GM21619 (cell line): ENCODE data around the gene ANKS1B.
"Not testable (repeated sequence)": the region's sequence is repeated elsewhere in the genome, so short reads cannot be mapped to it uniquely, and the experiment has no call there.

ENCODE experiments used
- ATAC-seq: cut with Tn5 transposase; IDR thresholded peaks from one replicate; pipeline ENCODE4 v1.9.1; 2021; ENCODE audit not compliant: unreplicated experiment

The ANKS1B gene

DNA sequence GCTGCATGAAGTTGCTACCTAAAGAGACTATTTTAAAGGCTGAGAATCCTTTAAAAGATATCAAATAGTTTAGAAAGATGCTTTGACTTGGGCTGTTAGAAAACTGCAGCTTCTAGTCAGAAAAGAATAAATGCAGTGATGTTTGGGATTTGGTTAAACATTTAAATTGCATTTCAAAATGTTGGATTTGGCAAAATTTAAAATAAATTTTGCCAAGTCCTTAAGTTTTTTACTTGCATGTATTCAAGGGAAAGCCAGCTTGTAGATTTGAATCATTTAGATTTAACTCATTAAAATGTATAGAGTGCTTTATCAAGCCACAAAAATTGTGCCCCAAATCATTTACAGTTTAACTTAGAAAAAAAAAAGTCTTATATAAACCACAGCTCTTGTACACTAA is 109.7 kb downstream of the ANKS1B start:
- no peak for ATAC-seq

DNA sequence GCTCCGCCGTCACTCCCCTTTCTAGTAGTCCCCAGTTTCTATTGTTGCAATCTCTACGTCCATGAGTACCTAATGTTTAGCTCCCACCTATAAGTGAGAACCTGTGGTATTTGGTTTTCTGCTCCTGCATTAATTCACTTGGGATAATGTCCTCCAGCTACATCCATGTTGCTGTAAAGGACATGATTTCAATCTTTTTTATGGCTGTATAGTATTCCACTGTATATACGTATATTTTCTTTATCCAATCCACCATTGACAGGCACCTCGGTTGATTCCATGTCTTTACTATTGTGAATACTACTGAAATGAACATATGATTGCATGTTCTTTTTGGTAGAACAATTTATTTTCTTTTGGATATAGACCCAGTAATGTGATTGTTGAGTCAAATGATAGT is 114.7 kb downstream of the ANKS1B start:
- no peak for ATAC-seq

DNA sequence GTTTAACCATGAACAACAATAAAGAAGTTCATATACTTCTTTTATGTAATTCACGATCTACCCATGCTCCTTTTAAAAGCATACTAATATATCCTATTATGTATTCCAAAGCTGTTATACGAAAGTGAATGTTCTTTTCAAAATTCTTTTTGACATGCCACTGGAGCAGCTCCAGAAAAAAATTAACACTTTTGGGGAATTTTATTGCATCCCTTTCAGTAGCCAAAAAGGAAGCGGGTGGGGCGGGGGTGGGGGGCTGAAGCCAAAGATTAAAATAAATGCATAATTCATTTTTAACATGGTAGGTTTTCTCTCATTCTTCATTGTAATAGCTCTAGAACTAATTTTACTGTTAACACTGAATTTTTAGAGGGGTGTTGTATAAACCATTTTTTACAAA is 123.0 kb downstream of the ANKS1B start:
- ATAC-seq, result no peak

DNA sequence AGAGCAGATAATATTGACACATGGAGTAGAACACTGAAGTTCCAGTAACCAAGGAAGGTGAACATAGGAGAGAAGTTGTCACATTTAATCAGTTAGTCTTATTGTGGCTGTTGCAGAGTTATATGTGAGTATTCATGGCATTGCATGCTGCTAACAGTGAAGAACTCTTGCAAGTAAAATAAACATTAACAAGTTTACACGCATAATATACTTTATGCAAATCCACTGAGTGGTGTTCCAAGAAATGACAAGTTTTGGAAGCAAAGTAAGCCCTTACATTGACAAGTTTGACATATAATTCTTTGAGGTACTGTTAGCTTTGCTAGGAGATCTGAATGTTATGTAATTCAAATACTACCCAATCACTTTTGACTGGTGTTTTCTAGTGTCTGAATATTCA is 125.6 kb downstream of the ANKS1B start:
- ATAC-seq, result no peak

DNA sequence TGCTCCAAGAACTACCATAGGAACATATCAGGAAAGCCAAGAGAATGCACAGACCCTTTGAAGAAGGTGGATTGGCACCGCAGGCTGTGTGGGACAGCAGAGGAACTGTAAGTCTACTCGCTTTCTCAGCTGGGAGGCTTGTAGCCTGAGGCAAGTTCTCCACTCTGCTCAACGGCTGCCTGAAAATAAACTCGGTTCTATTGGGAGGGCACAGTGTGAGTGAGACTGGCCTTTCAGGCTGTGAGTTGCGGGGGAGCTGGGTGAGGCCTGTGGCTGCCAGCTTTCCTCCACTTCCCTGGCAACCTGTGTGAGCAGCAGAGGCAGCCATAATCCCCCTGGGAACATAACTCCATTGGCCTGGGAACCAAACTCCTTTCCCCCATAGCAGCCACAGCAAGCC is 132.1 kb downstream of the ANKS1B start:
- no peak for ATAC-seq

DNA sequence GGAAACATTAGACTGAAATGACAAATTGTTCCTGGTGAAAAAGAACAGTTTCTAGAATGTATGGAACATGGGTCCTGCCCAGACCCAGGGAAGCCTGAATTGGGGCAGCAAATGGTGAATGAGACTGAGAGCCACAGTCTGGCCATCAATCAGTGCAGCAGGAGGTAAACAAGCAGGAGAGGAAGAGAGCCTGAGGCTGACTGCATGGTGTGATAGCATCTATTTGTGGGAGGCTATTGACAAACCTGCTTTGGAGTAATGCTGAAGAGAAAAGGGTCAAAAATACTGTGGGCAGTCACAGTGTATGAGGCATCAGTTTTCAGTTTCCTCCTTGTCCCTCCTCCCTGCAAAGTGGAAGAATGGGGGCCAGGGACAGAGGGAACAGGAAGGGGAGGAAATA is 136.8 kb downstream of the ANKS1B start:
- ATAC-seq, result no peak

DNA sequence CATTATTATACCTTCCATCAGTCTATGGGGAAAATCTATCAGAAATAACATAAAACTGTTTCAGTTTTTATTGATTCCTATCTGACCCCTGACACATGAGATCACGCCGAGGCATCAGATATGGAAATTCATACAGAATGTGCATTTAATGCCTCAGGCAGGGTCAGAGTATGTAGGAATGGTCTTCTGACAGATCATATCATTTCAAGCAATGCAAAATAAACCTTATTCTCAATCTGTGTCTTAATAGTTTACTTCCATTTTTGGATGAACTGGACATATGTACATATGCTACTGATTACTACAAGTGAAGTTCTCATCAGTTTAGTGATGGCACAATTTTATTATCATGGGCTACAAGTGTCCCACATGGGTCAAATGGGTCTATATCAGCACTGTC is 150.0 kb downstream of the ANKS1B start:
- ATAC-seq, result no peak

DNA sequence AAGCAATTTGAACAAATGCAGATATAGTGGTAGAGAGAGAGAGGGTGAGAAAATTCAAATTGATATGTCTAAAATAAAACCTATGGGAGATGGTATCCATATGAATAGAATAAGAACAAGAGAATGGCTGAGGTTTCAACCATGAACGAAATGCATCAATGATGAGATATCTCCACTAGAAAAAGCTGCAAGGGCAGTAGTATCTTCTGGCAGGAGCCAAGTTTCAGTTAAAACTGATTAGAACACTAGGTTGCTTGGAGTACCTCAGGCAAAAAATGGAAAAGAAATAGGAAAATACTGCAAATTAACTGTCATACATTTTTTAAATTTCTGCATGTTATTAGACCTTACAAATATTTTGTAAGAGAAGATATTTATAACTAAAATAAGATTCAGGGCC is 151.3 kb downstream of the ANKS1B start:
- no peak for ATAC-seq

DNA sequence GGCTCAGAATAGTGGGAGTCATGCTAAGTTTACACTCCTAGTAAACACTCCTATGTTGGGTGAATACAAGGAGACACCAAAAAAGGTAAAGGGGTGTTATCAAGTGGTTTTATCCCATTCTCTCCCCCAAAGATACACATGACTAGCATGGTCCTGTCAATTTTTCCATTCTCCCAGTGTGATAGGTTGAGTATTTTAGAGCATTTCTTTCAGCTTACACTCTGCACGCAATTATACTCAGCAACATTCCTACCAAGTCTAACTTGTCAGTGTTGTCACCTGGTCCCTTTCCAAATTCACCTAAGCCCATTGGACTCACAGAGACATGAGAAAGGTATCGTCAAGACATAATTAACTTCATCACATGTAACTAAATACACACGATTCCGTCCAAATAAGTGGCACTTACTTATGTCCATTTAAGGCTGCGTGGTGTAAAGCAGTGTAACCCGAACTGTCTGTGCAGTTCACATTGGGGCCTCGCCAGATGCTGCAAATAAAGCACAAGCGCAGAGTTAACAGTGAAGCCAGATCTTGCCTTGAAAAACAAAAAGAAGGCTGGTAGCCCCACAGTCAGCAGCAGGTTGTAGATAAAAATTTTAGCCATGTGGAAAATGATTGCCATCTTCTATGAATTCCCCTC is 159.7 kb downstream of the ANKS1B start:
- ATAC-seq, result no peak

DNA sequence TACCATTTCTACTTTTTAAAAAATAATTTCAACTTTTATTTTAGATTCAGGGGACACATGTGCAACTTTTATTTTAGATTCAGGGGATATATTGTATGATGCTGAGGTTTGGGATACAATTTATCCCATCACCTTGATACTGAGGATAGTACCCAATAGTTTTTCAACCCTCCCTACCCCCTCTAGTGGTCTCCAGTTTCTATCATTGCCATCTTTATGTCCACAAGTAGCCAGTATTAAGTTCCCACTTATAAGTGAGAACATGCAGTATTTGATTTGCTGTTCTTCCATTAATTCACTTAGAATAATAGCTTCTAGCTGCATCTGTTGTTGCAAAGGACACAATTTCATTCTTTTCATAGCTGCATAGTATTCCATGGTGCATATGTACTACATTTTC is 162.5 kb downstream of the ANKS1B start:
- no peak for ATAC-seq

DNA sequence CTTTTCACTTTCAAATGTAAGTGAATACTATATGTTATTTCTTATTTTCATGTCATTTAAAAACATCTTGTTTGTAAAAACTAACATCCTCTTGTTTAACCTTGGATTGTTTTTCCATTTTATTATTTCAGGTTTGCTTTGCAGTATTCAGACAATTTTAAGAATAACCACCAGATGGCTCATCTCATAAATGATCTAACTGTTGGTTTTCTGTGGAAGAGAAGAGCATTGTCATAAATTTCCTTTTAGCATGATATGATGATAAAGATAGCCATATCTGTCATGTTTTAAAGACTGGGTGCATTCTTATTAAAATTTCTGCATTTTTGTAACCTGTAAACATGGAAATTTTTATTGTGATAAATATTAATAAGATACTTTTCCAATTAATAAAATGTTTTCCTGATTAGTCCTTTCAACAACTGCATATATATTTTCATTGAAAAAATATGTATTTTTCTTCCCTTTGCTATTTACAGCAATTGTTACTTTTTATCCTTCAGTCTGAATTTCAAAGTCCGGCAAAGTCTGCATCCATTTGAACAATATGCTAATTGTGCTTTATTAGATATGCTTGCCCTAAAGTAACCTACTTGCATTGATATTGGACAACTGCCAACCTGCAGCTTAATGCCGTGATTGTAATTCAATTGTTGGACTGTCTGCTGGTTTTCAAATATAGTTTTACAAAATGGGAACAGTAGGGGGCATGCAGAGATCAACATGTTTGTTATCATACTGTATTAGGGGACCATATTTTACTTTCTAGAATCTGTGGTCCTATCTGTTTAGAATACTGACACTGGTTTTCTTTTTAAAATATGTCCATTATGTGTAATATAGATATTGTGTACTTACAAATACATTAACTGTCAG is 173.8 kb downstream of the ANKS1B start:
- ATAC-seq, result no peak

DNA sequence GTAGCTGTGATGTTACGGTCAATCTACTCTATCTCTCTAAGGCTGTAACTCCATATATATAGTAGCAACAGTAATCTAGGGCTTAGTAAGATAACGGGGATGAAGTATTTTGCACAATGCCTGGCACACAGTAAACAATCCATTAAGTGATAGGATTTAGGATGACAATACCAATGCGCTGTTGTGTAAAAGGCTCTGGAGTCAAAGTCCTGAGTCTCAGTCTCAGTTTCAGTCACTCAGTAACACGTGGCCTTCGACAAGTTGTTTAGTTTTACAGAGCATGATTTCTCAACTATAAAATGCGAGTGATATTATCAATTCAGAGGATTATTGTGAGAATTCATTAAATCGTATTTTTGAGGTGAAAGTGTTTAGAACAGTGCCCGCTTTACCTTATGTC is 174.8 kb downstream of the ANKS1B start:
- no peak for ATAC-seq

DNA sequence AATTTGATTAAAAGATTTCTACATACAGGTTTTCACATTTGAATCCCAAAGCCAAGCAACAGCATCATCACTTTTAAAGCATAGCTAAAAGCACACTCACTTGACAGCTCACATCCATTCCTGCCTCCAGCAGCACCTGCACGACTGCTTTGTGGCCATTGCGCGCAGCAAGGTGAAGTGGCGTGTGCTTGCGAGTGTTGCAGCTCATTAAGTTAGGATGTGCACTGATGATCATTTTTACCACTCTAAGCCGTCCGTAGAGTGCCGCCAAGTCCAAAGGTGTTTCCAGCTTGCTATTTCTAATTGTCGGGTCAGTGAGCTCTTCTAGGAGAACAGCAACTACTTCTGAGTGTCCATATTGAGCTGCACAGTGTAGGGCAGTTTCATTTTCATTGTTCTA is 178.4 kb downstream of the ANKS1B start:
- ATAC-seq, result no peak

DNA sequence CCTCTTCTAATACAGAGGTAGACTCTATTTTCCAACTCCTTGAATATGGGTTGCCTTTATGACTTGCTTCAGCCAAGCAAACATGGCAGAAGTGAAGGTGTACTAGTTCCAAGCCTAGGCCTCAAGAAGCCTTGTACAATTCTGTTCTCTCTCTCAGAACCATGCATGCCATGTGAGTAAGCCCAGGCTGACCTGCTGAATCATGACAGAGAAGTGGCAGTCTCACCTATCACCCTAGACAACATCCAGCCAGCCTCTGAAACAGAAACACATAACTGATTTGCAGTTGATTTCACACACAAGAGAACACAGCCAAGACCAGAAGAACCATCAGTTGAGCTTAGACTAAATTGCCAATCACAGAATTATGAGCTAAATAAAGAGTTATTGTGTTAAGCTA is 180.0 kb downstream of the ANKS1B start:
- ATAC-seq, result no peak

DNA sequence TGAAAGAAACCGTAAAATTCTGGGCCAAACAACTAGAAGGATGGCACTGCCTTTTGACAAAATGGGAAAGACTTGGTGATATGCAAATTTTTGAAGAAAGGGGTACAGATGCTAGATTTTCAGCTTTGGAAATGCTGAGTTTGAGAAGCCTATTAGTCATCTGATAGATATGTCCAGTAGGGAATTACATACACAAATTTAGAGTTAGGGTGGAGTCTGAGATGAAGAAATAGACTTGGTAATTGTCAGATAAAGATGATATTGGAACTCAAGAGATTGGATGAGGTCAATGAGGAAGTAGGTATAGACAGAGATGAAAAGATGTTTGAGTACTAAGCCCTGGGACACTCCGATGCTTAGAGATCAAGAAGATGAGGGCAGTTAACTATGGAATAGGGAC is 184.1 kb downstream of the ANKS1B start:
- ATAC-seq, result no peak

DNA sequence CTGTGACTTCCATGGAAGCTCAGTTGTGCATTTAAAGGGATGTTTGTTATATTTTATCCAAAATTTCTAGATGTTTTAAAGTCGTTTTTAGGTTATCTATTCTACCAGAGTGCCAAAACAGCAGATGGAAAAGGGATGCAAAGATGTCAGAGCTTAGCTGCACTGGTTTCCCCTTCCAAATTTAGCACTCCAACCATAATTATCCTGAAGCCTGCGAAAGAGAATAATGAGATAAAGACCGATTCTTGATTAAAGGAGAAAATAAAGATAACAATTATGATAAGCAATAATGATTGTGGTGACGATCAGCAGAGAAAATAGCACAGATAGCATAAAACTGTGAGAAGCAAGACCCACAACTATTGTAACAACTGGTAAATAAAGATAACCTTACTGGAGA is 186.8 kb downstream of the ANKS1B start:
- not testable (repeated sequence) for ATAC-seq

DNA sequence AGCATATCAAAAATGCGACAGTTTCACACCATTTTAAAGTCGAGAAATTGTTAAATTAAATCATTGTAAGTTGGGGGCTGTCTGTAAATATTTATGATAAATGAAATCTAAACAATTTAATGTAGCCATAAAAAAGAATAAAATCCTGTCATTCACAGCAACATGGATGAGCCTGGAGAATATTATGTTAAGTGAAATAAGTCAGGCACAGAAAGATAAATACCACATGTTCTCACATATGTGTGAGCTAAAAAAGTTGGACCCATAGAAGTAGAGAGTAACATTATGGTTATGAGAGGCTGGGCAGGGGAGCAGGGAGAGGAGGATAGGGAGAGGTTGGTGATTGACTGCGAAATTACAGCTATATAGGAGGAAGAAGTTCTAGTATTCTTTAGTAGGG is 201.3 kb downstream of the ANKS1B start:
- ATAC-seq, result no peak

DNA sequence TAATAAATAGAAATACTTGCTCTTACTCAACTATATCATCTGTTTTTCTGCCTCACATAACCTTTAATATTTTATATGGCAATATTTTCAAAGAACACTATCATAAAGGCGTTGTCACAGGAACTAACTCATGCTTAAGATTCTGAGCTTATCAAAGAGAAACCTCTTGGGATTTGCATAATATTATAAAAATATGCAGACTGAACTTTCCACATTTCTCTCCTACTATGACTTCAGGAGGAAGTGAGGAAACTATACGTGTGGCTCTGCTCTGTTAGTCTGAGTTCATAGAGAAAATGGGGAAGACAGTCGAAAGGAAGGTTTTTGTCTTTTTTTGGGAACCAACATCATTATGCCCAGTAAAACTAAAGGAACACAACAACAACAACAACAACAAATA is 212.5 kb downstream of the ANKS1B start:
- no peak for ATAC-seq

DNA sequence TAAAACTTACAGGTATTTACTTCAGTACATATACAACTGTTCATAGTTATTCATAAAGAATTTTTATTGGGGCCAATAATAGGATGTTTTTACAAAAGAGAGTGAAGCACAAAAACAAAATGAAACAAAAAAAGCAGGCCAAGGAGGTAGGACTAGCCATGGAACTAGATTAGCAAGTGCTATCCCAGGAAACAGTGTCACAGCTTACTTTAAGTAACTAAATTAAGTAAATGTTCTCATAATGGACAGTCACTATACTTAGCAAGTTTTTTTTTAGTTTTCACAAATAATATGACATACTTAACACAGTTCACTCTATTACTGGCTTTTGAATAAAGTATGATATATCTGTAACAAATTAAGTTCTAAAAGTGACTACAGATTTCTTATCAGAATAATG is 213.1 kb downstream of the ANKS1B start:
- no peak for ATAC-seq

DNA sequence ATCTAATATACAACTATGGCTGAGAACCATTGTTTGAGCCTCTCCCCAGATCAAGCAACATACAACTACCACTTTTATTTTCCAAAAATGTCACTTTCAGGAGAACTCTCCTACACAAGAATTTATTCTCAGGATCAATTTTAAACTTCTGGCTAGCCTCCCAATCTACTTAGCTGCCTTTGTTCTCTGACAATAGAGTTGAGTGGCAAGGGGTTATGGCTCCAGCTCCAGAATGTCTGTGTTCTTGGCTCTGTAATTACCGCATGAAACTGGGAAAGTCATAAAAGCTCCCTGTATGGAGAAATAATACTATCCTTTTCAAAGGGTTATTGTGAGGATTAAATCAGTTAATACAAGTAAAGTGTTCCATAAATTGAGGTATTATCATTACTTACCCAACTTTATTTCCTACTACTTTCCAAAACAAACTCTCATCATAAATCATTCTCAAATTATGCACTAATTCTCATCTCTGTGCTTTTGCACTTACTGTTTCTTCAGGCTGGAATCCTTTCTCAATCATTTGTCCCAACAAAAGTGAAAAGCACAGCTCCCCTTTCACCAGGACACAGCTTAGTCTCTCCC is 215.2 kb downstream of the ANKS1B start:
- ATAC-seq, result no peak

DNA sequence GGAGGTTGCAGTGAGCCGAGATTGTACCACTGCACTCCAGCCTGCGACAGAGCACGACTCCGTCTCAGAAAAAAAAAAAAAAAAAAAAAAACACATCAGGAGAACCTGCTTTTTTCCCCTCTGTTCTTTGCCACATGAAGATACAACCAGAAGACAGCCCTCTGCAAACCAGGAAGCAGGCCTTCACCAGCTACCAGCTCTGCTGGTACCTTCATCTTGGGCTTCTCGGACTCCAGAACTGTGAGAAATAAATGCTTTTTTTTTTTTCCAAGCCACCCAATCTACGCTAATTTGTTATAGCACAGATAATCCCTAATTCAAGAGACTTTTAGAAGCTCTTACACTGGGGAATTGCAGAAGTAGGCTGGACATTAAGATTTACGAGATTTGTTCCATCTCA is 216.0 kb downstream of the ANKS1B start:
- no peak for ATAC-seq

DNA sequence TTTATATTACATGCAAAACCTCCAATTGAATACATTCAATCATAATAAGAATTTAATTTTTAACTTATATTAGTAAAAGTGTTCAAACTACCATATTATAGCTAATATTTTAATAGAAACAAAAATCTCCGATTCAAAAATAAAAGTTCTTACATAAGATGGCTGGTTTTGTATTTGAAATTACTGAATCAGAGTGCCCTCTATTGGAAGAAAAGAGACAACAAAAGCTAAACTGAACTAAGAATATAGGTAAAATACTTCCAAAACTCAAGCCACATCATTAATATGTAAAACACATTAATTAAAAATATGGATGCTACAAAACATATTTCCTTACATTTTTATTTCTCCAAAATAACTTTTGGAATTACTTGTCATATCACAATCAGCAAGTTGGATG is 216.9 kb downstream of the ANKS1B start:
- ATAC-seq, result no peak
